Urothelium cell line (cell line): ENCODE measurements around the gene RAD51D.
A peak's percentile ranks its signal among the peaks of the same experiment; 100 is the strongest.
"Not testable (repeated sequence)": the region's sequence is repeated elsewhere in the genome, so short reads cannot be mapped to it uniquely, and the experiment has no call there.

Experiments
- DNase-seq: peaks from one replicate; pipeline ENCODE4 v3.0.0; 2011; ENCODE audit warnings: low spot score, mixed read lengths
- FAIRE-seq: peaks from 2 replicates; lab custom pipeline; 2011; peaks lifted over from hg19 to GRCh38; lab: Jason Lieb, UNC

The RAD51D gene

GRCh38 chr17:35095741-35096140, 23.9 kb downstream of the RAD51D start:
- DNase-seq (no peak), FAIRE-seq (no peak)

- DNase-seq (no peak), FAIRE-seq (no peak)
These were observed 24.8 kb downstream of the RAD51D start for GRCh38 chr17:35094902-35095301.

- DNase-seq, FAIRE-seq: not testable (repeated sequence)
These were observed 29.0 kb downstream of the RAD51D start for GRCh38 chr17:35090707-35091106.

GRCh38 chr17:35089586-35090296, 29.9 kb downstream of the RAD51D start:
- DNase-seq (peak; percentile 77), FAIRE-seq (no peak)

GRCh38 chr17:35088881-35089585, 30.6 kb downstream of the RAD51D start:
- DNase-seq = peak; percentile 93

GRCh38 chr17:35088356-35088880, 31.2 kb downstream of the RAD51D start:
- peak; percentile 31 for DNase-seq
- FAIRE-seq = no peak

More at GRCh38 chr17:35088881-35089585, 30.6 kb downstream of the RAD51D start:
- peak; percentile 59 for FAIRE-seq

GRCh38 chr17:35087731-35088355, 31.8 kb downstream of the RAD51D start:
- FAIRE-seq = no peak
- no peak for DNase-seq

GRCh38 chr17:35086931-35087573, 32.6 kb downstream of the RAD51D start:
- FAIRE-seq (no peak), DNase-seq (no peak)

- FAIRE-seq = no peak
- no peak for DNase-seq
These were observed 33.5 kb downstream of the RAD51D start for GRCh38 chr17:35086164-35086563.

- no peak for FAIRE-seq
- DNase-seq = peak; percentile 42
These were observed 34.7 kb downstream of the RAD51D start for GRCh38 chr17:35084987-35085386.

- no peak for FAIRE-seq
These were observed 36.6 kb downstream of the RAD51D start for GRCh38 chr17:35083071-35083470.

GRCh38 chr17:35082073-35082657, 37.5 kb downstream of the RAD51D start:
- FAIRE-seq (no peak), DNase-seq (peak; percentile 33)

More at GRCh38 chr17:35083071-35083470, 36.6 kb downstream of the RAD51D start:
- DNase-seq = no peak

GRCh38 chr17:35081638-35082037, 38.0 kb downstream of the RAD51D start:
- DNase-seq (no peak), FAIRE-seq (no peak)

- no peak for FAIRE-seq
These were observed 39.1 kb downstream of the RAD51D start for GRCh38 chr17:35080536-35080935.

GRCh38 chr17:35079547-35080423, 39.9 kb downstream of the RAD51D start:
- FAIRE-seq = no peak
- DNase-seq = no peak

More at GRCh38 chr17:35080536-35080935, 39.1 kb downstream of the RAD51D start:
- no peak for DNase-seq

- no peak for FAIRE-seq
- no peak for DNase-seq
These were observed 42.8 kb downstream of the RAD51D start for GRCh38 chr17:35076874-35077273.

GRCh38 chr17:35074711-35075707, 44.7 kb downstream of the RAD51D start:
- DNase-seq (no peak), FAIRE-seq (no peak)

GRCh38 chr17:35073991-35074627, 45.6 kb downstream of the RAD51D start:
- FAIRE-seq (no peak), DNase-seq (no peak)
